H1 (cell line): ENCODE results near the gene HBQ1. TPM values are rescaled to one million over a fixed set of nuclear protein-coding genes. Genes with fewer than 3 reads are reported as not detected.

Experiments used
- CTCF ChIA-PET: fragments of 300-600 bp; sonication (Branson Sonifier 250); formaldehyde crosslinking; loops from one replicate; lab custom pipeline; 2021; ENCODE audit not compliant: partially characterized antibody; lab: Charles Lee
- POLR2A ChIA-PET: fragments of 300-600 bp; sonication (Branson Sonifier 250); formaldehyde crosslinking; loops from one replicate; lab custom pipeline; 2021; ENCODE audit warnings: inconsistent platforms; ENCODE audit not compliant: partially characterized antibody; lab: Charles Lee
- DNase-seq, 2 experiments: peaks; one replicate each; pipeline versions ENCODE4 v3.0.0 to v3.0.0-alpha.2; 2010 to 2022; ENCODE audit warnings: low spot score in 2 of 2, low read depth in 1 of 2, mixed read lengths in 1 of 2
- FAIRE-seq: peaks from 2 replicates; lab custom pipeline; 2011; peaks lifted over from hg19 to GRCh38; lab: Jason Lieb, UNC
- H2AFZ ChIP-seq: 2 replicates; pipeline ENCODE4 v1.8.1; 2012; ENCODE audit warnings: low read length, inconsistent platforms
- H2AK5ac ChIP-seq: 2 replicates; pipeline ENCODE4 v1.6.1; 2013; ENCODE audit warnings: low read depth, low read length
- H2BK120ac ChIP-seq: replicated peaks from 2 replicates; pipeline ENCODE3; 2013; ENCODE audit warnings: low read depth, low read length, inconsistent platforms
- H2BK12ac ChIP-seq: 2 replicates; pipeline ENCODE4 v1.6.1; 2013; ENCODE audit warnings: low read depth, low read length
- H2BK15ac ChIP-seq: 2 replicates; pipeline ENCODE4 v1.6.1; 2013; ENCODE audit warnings: low read length
- H2BK20ac ChIP-seq: 2 replicates; pipeline ENCODE4 v1.6.1; 2013; ENCODE audit warnings: low read length
- H2BK5ac ChIP-seq: 2 replicates; pipeline ENCODE4 v1.6.1; 2013; ENCODE audit warnings: low read depth, low read length
- H3K14ac ChIP-seq: 2 replicates; pipeline ENCODE4 v1.6.1; 2013; ENCODE audit warnings: inconsistent platforms; ENCODE audit not compliant: insufficient read length
- H3K18ac ChIP-seq: 2 replicates; pipeline ENCODE4 v1.6.1; 2013; ENCODE audit warnings: low read length; ENCODE audit errors: extremely low read depth
- H3K23ac ChIP-seq: 2 replicates; pipeline ENCODE4 v1.6.1; 2013; ENCODE audit warnings: inconsistent platforms; ENCODE audit not compliant: insufficient read length
- H3K23me2 ChIP-seq: 2 replicates; pipeline ENCODE4 v1.6.1; 2013; ENCODE audit warnings: low read depth, low read length
- H3K27ac ChIP-seq: 2 replicates; pipeline ENCODE4 v1.6.1; 2011; ENCODE audit warnings: low read depth, low read length, inconsistent platforms
- H3K27me3 ChIP-seq, 4 experiments: replicated peaks in 1 of 4; 1 replicate in 1 of 4; 2 replicates in 3 of 4; pipeline versions ENCODE4 v1.6.1 to v1.8.1; 2011 to 2013; ENCODE audit warnings: low read length in 3 of 4, mild to moderate bottlenecking in 3 of 4, inconsistent platforms in 2 of 4, mixed read lengths in 2 of 4, moderate library complexity in 1 of 4; ENCODE audit not compliant: control insufficient read depth in 3 of 4, insufficient read depth in 3 of 4; ENCODE audit errors: extremely low read depth in 1 of 4
- H3K36me3 ChIP-seq, 4 experiments: 2 replicates each; pipeline versions ENCODE4 v1.6.1 to v1.8.1; 2011 to 2013; ENCODE audit warnings: mild to moderate bottlenecking in 4 of 4, low read length in 3 of 4, moderate library complexity in 2 of 4, control low read depth in 1 of 4, inconsistent platforms in 1 of 4; ENCODE audit not compliant: insufficient read depth in 4 of 4, control insufficient read depth in 2 of 4
- H3K4ac ChIP-seq: replicated peaks from 2 replicates; pipeline ENCODE3; 2013; ENCODE audit warnings: low read length, low read depth, mixed read lengths, inconsistent platforms; ENCODE audit not compliant: insufficient read length
- H3K4me1 ChIP-seq, 4 experiments: replicated peaks in 1 of 4; 1 replicate in 1 of 4; 2 replicates in 3 of 4; pipeline versions ENCODE4 v1.6.1 to v1.8.1; 2011 to 2013; ENCODE audit warnings: low read length in 3 of 4, inconsistent platforms in 2 of 4, mixed read lengths in 1 of 4; ENCODE audit not compliant: insufficient read depth in 4 of 4, control insufficient read depth in 3 of 4
- H3K4me2 ChIP-seq, 2 experiments: 2 replicates each; pipeline versions ENCODE4 v1.6.1 to v1.8.1; 2011 to 2013; ENCODE audit warnings: low read depth in 2 of 2, low read length in 2 of 2, control low read depth in 1 of 2, inconsistent platforms in 1 of 2, mild to moderate bottlenecking in 1 of 2; ENCODE audit not compliant: insufficient read depth in 1 of 2
- H3K4me3 ChIP-seq, 4 experiments: fragments of 200-600, 300-600 bp in 1 of 4; sonication (generic), shearing (Covaris generic), sonication (Bioruptor Twin) in 1 of 4; 2 replicates each; pipeline versions ENCODE4 v1.5.1 to v1.8.1; 2011 to 2016; ENCODE audit warnings: low read length in 4 of 4, low read depth in 3 of 4, control low read depth in 2 of 4, inconsistent platforms in 2 of 4, mild to moderate bottlenecking in 2 of 4, mixed read lengths in 1 of 4, moderate library complexity in 1 of 4; ENCODE audit not compliant: insufficient read depth in 2 of 4; ENCODE audit errors: extremely low read depth in 1 of 4
- H3K56ac ChIP-seq: replicated peaks from 2 replicates; pipeline ENCODE3; 2013; ENCODE audit warnings: low read depth, mild to moderate bottlenecking, mixed read lengths, low read length, inconsistent platforms; ENCODE audit not compliant: insufficient read length
- H3K79me1 ChIP-seq: 2 replicates; pipeline ENCODE4 v1.6.1; 2013; ENCODE audit warnings: low read depth, low read length, control low read depth
- H3K79me2 ChIP-seq, 2 experiments: 2 replicates each; pipeline versions ENCODE4 v1.6.1 to v1.8.1; 2012 to 2013; ENCODE audit warnings: low read length in 2 of 2, mild to moderate bottlenecking in 2 of 2, inconsistent platforms in 1 of 2; ENCODE audit not compliant: insufficient read depth in 2 of 2, control insufficient read depth in 1 of 2
- H3K9ac ChIP-seq, 4 experiments: replicated peaks in 1 of 4; 1 replicate in 1 of 4; 2 replicates in 3 of 4; pipeline versions ENCODE4 v1.6.1 to v1.8.1; 2011 to 2013; ENCODE audit warnings: low read depth in 3 of 4, low read length in 3 of 4, control low read depth in 2 of 4, mild to moderate bottlenecking in 2 of 4, moderate library complexity in 2 of 4, inconsistent platforms in 1 of 4; ENCODE audit errors: extremely low read depth in 1 of 4
- H3K9me3 ChIP-seq, 2 experiments: 2 replicates each; pipeline versions ENCODE4 v1.6.1 to v1.8.1; 2012 to 2013; ENCODE audit warnings: mild to moderate bottlenecking in 2 of 2, moderate library complexity in 2 of 2, control low read depth in 1 of 2, inconsistent platforms in 1 of 2, low read depth in 1 of 2, low read length in 1 of 2, mixed read lengths in 1 of 2; ENCODE audit not compliant: insufficient read depth in 2 of 2
- H4K20me1 ChIP-seq, 2 experiments: replicated peaks in 1 of 2; 2 replicates each; pipeline versions ENCODE3 to v1.8.1; 2011 to 2013; ENCODE audit warnings: inconsistent platforms in 2 of 2, low read length in 2 of 2, mild to moderate bottlenecking in 1 of 2; ENCODE audit not compliant: insufficient read depth in 2 of 2, control insufficient read depth in 1 of 2
- H4K5ac ChIP-seq: 2 replicates; pipeline ENCODE4 v1.6.1; 2013; ENCODE audit warnings: low read length, low read depth, mixed read lengths, inconsistent platforms; ENCODE audit not compliant: insufficient read length
- H4K8ac ChIP-seq: 2 replicates; pipeline ENCODE4 v1.8.0; 2013; ENCODE audit warnings: mild to moderate bottlenecking, moderate library complexity, low read length, inconsistent platforms; ENCODE audit not compliant: insufficient read depth; ENCODE audit errors: extremely low read depth
- H4K91ac ChIP-seq: replicated peaks from 2 replicates; pipeline ENCODE3; 2013; ENCODE audit warnings: low read length, mixed read lengths, inconsistent platforms; ENCODE audit not compliant: insufficient read length
- CHD2 ChIP-seq: IDR thresholded peaks from 2 replicates; pipeline ENCODE4 v1.6.1; 2012; ENCODE audit warnings: low read length, improper control_type of control experiment
- GTF2F1 ChIP-seq: IDR thresholded peaks from 2 replicates; pipeline ENCODE4 v1.6.1; 2012; ENCODE audit warnings: low read depth, low read length, improper control_type of control experiment, borderline replicate concordance
- HDAC2 ChIP-seq, 2 experiments: fragments of 300-600 bp in 1 of 2; sonication (generic) in 1 of 2; IDR thresholded peaks; 2 replicates each; pipeline ENCODE4 v1.6.1; 2011 to 2012; ENCODE audit warnings: low read depth in 2 of 2, low read length in 2 of 2, mild to moderate bottlenecking in 2 of 2, moderate library complexity in 2 of 2, borderline replicate concordance in 1 of 2, inconsistent platforms in 1 of 2
- KDM4A ChIP-seq: IDR thresholded peaks from one replicate; pipeline ENCODE4 v1.7.1; 2012; ENCODE audit warnings: low read depth, mild to moderate bottlenecking, moderate library complexity, low read length, inconsistent platforms; ENCODE audit not compliant: severe bottlenecking
- MAFK ChIP-seq: IDR thresholded peaks from 2 replicates; pipeline ENCODE4 v1.6.1; 2012; ENCODE audit warnings: low read depth, mild to moderate bottlenecking, improper control_type of control experiment, low read length
- NRF1 ChIP-seq: IDR thresholded peaks from 2 replicates; pipeline ENCODE4 v1.6.1; 2011; ENCODE audit warnings: mild to moderate bottlenecking, low read depth, low read length, improper control_type of control experiment
- RFX5 ChIP-seq: IDR thresholded peaks from 2 replicates; pipeline ENCODE4 v1.6.1; 2011; ENCODE audit warnings: low read depth, low read length, improper control_type of control experiment, borderline replicate concordance
- RXRA ChIP-seq: IDR thresholded peaks from 2 replicates; pipeline ENCODE4 v1.6.1; 2011; ENCODE audit warnings: low read depth, mild to moderate bottlenecking, low read length, moderate library complexity; ENCODE audit not compliant: insufficient read depth
- SIRT6 ChIP-seq: IDR thresholded peaks from one replicate; pipeline ENCODE4 v1.7.1; 2012; ENCODE audit warnings: low read length, inconsistent platforms
- SP1 ChIP-seq: IDR thresholded peaks from 2 replicates; pipeline ENCODE4 v1.6.1; 2011; ENCODE audit warnings: low read depth, low read length
- SRF ChIP-seq: IDR thresholded peaks from 2 replicates; pipeline ENCODE4 v1.6.1; 2011; ENCODE audit warnings: mild to moderate bottlenecking, low read depth, low read length, moderate library complexity
- TAF1 ChIP-seq: IDR thresholded peaks from 2 replicates; pipeline ENCODE4 v1.6.1; 2011; ENCODE audit warnings: mild to moderate bottlenecking, low read depth, low read length
- YY1 ChIP-seq: IDR thresholded peaks from 2 replicates; pipeline ENCODE4 v1.6.1; 2011; ENCODE audit warnings: low read depth, mild to moderate bottlenecking, low read length
- WGBS, 2 experiments: shearing (Covaris generic) in 1 of 2; methylation state at CpG; one replicate each; pipeline versions ENCODE4 v1.1.6 to v1.1.7; 2013 to 2015; ENCODE audit warnings: low lambda C conversion rate in 2 of 2, mixed read lengths in 2 of 2, inconsistent platforms in 1 of 2, low coverage in 1 of 2, missing lambda C conversion rate in 1 of 2; ENCODE audit not compliant: insufficient replicate concordance in 2 of 2, insufficient coverage in 1 of 2, insufficient read length in 1 of 2; ENCODE audit errors: extremely low coverage in 1 of 2, missing lambda C conversion rate in 1 of 2; 5-methylcytosine and 5-hydroxymethylcytosine counted together
- polyA plus RNA-seq, 7 experiments: library from polyadenylated mRNA; depleted of rRNA in 3 of 7; stranded (reverse) in 5 of 7; unstranded in 2 of 7; fragments of >200 nt in 5 of 7; fragments of 200-250 nt in 2 of 7; gene quantifications; 1 replicate in 5 of 7; 2 replicates in 1 of 7; 4 replicates in 1 of 7; pipeline versions ENCODE4 v1.2.1 to v1.2.3, GENCODE V29; 2011 to 2013; ENCODE audit warnings: missing spikeins in 2 of 7, mixed read lengths in 2 of 7
- total RNA-seq: library from RNA; stranded (reverse); fragmentation: NEBNext Ultra II Directional; extraction: Animal tissue kit (Norgen Biotek cat#: 25700); gene quantifications from 2 replicates; pipeline ENCODE4 v1.2.1, GENCODE V29; 2021

HBQ1 gene
- total and polyA plus RNA-seq, 2 of the 8 experiments (the other 6 are each of a cell fraction or from before 2014, with no cell fraction given): 2.9 to 17.1 TPM

DNA sequence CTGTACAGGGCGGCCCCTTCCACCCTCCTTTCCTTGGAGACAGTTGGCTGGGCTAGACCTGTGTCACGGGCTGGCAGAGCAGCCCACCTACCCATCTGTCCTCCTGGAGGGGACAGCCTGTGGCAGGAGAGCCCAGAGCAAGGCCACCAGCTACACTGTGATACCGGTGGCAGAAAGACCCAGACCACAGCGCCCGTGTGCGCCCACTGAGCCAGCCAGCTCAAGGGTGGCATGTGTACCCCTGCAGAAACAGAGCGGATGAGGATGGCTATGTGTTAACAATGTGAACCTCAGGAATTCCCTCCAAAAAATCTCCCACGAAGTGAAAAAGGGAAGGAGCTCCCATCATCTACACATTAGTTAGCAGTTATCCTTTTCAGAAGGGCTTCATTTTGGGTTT lies 7.1 kb downstream of the HBQ1 start:
- ChIA-PET POLR2A (interaction anchor here (0.6 to 34.3 kb wide), 3 partner anchors 38 to 173 kb away, joined by 3 to 348 read pairs (median 3); partner anchors contain the start of gene LUC7L), CTCF (interaction anchor here (0.8 to 2.8 kb wide), 4 partner anchors 21 to 175 kb away, joined by 3 to 10 read pairs (median 6); no protein-coding TSS in a partner anchor)
- Histone ChIP-seq H3K36me3 (peaks cover 28 to 52% (median 44%) of the 10 kb centered on the region in 4 experiments; a peak in 7 of 8 replicates), H2BK20ac (no peak overlapping the region), H2BK5ac (no peak overlapping the region), H3K14ac (no peak overlapping the region), H4K5ac (no peak overlapping the region), H3K27me3 (no peaks in the 10 kb centered on the region), H3K23ac (no peak overlapping the region), H3K23me2 (no peaks in the 10 kb centered on the region), H2AK5ac (no peak overlapping the region), H3K79me2 (no peaks in the 10 kb centered on the region), H3K4ac (no peak overlapping the region), H3K4me3 (no peak overlapping the region), H4K91ac (no peak overlapping the region), H4K20me1 (peaks cover 4 to 14% of the 10 kb centered on the region in 2 experiments), H2BK12ac (no peak overlapping the region), H2AFZ (no peak overlapping the region), H3K4me1 (no peaks in the 10 kb centered on the region), H2BK120ac (no peak overlapping the region), H3K9ac (no peak overlapping the region), H2BK15ac (no peak overlapping the region), H3K27ac (no peak overlapping the region), H3K79me1 (no peaks in the 10 kb centered on the region; the same call in 1 of the 2 replicates), H3K9me3 (peaks cover 0 to 3% of the 10 kb centered on the region in 2 experiments; a peak in 1 of 4 replicates), H3K4me2 (no peak overlapping the region), H4K8ac (no peak overlapping the region), H3K18ac (no peak overlapping the region), H3K56ac (no peak overlapping the region)
- DNase-seq (no peak), FAIRE-seq (no peak)
- 97% methylated on average over 8 of the region's 8 CpGs; no CpG with 5 or more reads in 1 of the 2 experiments for WGBS, 2 experiments
- TF ChIP-seq RFX5 (no peak), HDAC2 (IDR thresholded peaks at IDR 0.05; ENCODE audit: borderline replicate concordance in 1 of 2, low read depth in 2 of 2, low read length in 2 of 2) (no peak), SRF (no peak), SP1 (no peak), TAF1 (no peak), YY1 (no peak), SIRT6 (no peak), GTF2F1 (no peak), NRF1 (no peak), MAFK (no peak), KDM4A (no peak), CHD2 (no peak), RXRA (no peak)
